Stimulated activated CD8-positive, alpha-beta memory T cell treated with anti-CD3 and anti-CD28 coated beads, Interleukin-7, amount 100 ng/mL, for 4 hours (primary cell): Measurements from ENCODE around the gene MMP24OS.
"Not testable (repeated sequence)": the region's sequence is repeated elsewhere in the genome, so short reads cannot be mapped to it uniquely, and the experiment has no call there.

Experiments
- DNase-seq, 2 donors: peaks; one replicate each; pipeline ENCODE4 v3.0.0-alpha.2; 2020; ENCODE audit warnings: low read depth in 2 of 2

The MMP24OS gene

GRCh38 chr20:35277531-35278395, at the start of gene MMP24OS:
MMP24OS (minus strand) TSS chr20:35278122; CDS start chr20:35277929, 193 bp downstream.
- DNase-seq, result peak; percentile 72 to 85

DNA sequence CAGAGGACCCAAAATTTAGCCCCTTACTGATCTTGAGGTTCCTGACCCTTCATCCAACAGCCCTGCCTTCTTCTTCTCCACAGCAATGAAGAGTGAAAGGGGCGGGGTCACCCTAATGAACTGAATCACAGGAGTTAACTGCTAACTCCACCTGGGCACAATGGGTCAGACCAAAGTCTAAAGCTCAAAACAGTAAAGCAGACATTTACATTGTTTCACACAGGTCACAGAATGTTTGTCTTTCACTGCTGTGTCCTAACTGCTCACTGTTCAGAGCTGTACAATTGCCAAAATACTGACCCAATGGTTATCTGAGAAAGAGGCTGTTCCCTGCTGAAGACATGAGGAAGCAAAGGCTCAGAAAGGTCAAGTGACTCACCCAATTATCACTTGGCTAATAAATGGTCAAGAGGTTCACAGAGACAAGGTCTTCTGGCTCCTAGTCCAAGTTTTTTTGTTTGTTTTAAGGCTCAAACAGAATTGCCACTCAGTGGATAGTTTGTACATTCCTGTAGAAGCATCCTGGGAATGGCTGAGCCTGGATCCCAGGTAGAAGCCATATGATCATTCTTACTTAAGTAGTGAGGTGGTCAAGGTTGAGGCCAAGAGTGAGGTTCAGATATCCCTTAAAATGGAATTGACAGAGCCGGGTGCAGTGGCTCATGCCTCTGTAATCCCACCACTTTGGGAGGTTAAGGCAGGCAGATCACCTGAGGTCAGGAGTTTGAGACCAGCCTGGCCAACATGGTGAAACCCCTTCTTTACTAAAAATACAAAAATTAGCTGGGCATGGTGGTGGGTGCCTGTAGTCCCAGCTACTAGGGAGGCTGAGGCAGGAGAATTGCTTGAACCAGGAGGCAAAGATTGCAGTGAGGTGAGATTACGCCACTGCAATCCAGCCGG, 49.4 kb upstream of the MMP24OS start:
- no peak for DNase-seq

- DNase-seq, result no peak
Measured at GRCh38 chr20:35326740-35327073, 48.8 kb upstream of the MMP24OS start.

DNA sequence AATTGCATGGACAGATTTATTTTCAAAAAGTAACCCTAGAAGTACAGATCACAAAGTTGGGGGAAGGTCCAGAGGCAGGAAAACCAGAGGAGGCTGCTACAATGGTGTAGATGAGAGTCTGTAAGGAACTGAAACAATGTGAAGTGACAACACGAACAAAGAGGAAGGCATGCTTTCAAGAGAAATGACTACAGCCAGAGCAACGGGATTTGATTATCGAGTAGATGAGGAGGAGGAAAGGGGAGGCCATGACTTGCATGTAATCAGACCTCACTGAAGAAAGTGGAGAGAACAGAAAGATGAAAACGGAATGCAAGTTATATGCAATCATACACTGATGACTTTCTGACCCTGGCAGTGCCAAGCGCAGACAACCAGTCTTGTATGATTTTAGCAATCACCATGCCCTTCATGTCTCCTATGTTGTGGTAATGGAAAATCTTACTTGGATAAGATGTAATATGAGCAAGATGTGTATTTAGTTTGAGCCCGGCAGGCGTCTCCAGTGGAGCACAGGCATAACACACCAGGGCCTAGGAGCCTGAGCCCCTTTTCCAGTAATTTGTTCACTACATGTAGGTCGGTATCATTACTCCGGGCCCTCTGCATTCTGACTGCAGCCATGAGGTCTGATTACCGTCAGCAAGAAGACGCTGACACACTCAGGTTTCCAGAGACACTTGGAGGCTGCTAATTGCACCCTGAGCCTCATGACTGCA, 48.3 kb upstream of the MMP24OS start:
- no peak for DNase-seq

DNA sequence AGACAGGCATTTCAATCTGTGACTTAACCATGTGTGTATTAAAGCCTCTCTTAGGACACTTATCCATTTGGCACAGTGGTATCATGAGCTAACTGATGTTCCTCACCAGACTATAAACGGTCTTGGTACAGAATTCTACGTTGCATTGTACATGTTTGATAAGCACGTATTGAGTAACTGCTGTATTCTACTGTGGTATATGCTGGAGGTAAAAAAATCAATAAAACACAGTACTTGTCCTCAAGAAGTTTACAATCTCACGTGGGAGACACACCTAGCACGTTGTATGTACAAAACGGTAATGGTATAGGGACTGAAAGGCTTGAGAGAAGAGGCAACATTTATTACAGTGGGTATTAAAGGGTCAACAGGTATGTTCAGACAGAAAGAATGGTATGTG, 47.5 kb upstream of the MMP24OS start:
- DNase-seq, result no peak

- DNase-seq, result no peak
Measured at GRCh38 chr20:35320396-35321126, 42.6 kb upstream of the MMP24OS start.

GRCh38 chr20:35319871-35320197, 41.9 kb upstream of the MMP24OS start:
- no peak for DNase-seq

GRCh38 chr20:35319192-35319870, 41.4 kb upstream of the MMP24OS start:
- DNase-seq, result no peak

- DNase-seq, result no peak
Measured at GRCh38 chr20:35318502-35319157, 40.7 kb upstream of the MMP24OS start.

DNA sequence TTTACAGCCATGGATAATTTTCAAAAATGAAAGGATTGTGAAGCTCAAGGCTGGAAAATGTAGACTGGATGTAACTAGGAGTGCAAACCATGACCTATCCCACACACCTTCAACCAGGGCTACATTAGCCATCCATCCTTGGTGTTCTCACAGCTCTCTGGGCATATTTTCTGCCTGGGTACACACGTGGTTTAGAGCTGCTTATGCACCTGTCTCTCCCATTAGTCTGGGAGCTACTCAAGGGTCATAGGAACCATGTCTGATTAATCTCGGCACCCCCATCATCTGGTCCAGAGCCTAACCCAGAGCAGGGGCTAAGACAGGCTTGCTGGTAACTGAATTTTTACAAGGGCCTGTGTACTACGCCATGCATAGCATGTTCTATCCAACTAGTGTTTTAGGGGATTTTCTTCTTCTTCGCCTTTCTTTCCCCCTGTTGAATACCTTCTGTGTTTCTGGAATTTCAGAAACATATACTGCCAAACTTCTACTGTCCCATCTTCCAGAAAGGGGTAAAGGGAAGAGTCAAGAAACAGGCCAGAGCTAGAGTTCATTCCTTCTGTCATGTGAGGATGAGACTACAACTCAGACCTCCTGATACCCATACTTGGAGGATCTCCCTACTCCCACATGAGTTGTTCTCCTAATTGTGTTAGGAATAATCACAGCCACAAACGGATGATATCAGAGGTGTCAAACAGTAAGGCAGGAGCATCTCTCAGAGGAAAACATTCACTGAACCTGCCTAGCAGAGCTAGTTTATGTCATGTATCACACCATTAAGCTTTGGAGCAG, 39.7 kb upstream of the MMP24OS start:
- no peak for DNase-seq

- DNase-seq, result no peak
Measured at GRCh38 chr20:35316086-35316485, 38.2 kb upstream of the MMP24OS start.

- not testable (repeated sequence) for DNase-seq
Measured at GRCh38 chr20:35315632-35316020, 37.7 kb upstream of the MMP24OS start.

GRCh38 chr20:35314816-35315631, 37.1 kb upstream of the MMP24OS start:
- no peak for DNase-seq

DNA sequence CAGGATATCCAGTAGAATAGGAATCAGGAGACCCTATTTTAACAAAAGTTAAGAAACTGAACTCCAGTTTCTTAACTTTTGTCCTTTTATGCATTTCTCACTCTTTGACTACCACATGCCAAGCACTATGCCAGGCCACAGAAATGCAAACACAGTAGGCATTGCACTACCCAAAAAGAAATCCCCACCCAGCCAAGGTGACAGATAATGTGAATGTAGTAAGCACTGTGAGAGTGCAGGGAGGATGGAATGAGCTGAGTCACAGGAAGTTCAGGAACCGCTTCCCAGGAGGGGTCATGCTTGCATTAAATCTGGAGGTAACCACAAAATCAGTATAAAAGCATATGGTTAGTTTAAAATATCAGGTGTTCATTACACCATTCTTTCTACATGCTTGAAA, 34.4 kb upstream of the MMP24OS start:
- DNase-seq, result no peak

DNA sequence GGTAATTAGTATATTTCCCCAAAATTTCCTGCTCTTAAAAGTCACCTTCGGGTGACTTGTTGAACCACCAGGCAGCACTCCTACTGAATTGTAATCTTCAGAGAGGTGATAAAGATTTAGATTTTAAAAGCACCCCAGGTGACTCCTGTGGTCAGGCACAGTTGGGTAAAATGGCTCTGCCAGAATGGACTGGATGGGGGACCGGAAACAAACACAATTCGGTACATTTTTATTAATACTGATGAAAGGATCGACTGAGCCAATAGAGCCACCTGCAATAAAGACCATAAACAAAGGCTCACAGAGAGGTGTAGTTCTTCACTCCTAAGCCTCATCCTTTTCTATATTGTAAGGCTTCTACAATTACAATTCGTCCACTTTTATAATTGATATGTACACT, 33.9 kb upstream of the MMP24OS start:
- DNase-seq, result no peak

GRCh38 chr20:35311409-35311808, 33.5 kb upstream of the MMP24OS start:
- DNase-seq, result no peak

- DNase-seq, result no peak
Measured at GRCh38 chr20:35307666-35308653, 30.0 kb upstream of the MMP24OS start.
